WERI-Rb-1 (cell line): Measurements from ENCODE around the gene POLR1A.

ENCODE experiments used
- DNase-seq: peaks from one replicate; pipeline ENCODE4 v3.0.0-alpha.2; 2020
- H3K27ac ChIP-seq: fragments of 250-450 bp; sonication (Bioruptor Pico); 2 replicates; pipeline ENCODE4 v1.5.1; 2020; ENCODE audit warnings: mild to moderate bottlenecking, moderate library complexity
- H3K27me3 ChIP-seq: fragments of 250-450 bp; sonication (Bioruptor Pico); 2 replicates; pipeline ENCODE4 v1.5.1; 2021; ENCODE audit warnings: mild to moderate bottlenecking, low read depth, moderate library complexity; ENCODE audit not compliant: insufficient read depth, severe bottlenecking
- H3K36me3 ChIP-seq: fragments of 250-450 bp; sonication (Bioruptor Pico); 2 replicates; pipeline ENCODE4 v1.5.1; 2020; ENCODE audit warnings: mild to moderate bottlenecking, moderate library complexity
- H3K4me3 ChIP-seq: 2 replicates; pipeline ENCODE4 v1.5.1; 2011; ENCODE audit warnings: low read depth, mild to moderate bottlenecking, control low read depth, low read length
- H3K9me3 ChIP-seq: fragments of 250-450 bp; sonication (Bioruptor Pico); 2 replicates; pipeline ENCODE4 v1.5.1; 2021; ENCODE audit warnings: mild to moderate bottlenecking, moderate library complexity; ENCODE audit not compliant: severe bottlenecking
- TF ChIP-seq, protein P1 (sequence below): IDR thresholded peaks from 2 replicates; pipeline ENCODE4 v1.5.1; 2011; ENCODE audit warnings: low read depth, mild to moderate bottlenecking, control low read depth, inconsistent platforms, low read length

The POLR1A gene

DNA sequence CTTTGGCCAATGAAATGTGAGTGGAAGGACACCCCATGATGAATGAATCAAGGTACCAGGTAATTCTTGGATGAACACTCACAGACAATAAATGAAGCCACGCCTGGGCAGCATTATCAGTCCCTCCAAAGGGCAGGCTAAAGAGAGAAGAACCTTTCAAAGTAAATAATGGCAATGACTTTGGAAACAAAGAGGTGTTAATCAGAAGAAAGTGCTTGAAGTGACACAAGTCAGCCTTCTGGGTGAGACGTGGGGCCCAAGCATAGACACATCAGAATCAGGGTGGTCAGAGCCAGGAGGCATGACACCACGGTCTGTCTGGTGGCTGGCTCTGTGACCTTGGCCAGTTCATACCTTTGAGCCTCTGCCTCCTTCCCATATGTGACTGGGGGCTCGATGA is 103.3 kb downstream of the POLR1A start:
- peaks cover 10% of the 10 kb centered on the region for H3K9me3 ChIP-seq
- no peak overlapping the region for H3K27ac ChIP-seq
- H3K4me3 ChIP-seq, result no peak overlapping the region
- no peak for DNase-seq
- TF ChIP-seq, protein P1, sequence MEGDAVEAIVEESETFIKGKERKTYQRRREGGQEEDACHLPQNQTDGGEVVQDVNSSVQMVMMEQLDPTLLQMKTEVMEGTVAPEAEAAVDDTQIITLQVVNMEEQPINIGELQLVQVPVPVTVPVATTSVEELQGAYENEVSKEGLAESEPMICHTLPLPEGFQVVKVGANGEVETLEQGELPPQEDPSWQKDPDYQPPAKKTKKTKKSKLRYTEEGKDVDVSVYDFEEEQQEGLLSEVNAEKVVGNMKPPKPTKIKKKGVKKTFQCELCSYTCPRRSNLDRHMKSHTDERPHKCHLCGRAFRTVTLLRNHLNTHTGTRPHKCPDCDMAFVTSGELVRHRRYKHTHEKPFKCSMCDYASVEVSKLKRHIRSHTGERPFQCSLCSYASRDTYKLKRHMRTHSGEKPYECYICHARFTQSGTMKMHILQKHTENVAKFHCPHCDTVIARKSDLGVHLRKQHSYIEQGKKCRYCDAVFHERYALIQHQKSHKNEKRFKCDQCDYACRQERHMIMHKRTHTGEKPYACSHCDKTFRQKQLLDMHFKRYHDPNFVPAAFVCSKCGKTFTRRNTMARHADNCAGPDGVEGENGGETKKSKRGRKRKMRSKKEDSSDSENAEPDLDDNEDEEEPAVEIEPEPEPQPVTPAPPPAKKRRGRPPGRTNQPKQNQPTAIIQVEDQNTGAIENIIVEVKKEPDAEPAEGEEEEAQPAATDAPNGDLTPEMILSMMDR, result no peak
- H3K36me3 ChIP-seq, result no peaks in the 10 kb centered on the region
- H3K27me3 ChIP-seq, result no peaks in the 10 kb centered on the region

DNA sequence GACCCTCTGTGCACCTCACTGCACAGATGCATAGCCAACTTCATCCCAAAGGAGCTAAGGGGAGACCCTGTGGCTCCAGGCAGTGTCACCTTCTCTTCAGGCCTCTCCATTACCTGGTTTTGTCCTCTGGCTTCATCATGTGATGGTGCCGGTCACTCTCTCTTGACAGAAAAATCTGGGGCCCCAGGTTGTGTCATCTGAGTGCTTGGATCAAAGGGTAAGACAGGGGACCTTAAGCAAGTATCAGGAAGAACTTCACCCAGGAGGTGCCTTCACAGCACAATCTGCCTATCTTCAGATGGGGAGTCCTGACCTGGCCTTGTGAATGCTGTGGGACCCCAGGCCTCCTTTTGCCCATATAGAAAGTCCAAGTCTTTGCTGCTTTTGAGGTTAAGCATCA is 104.4 kb downstream of the POLR1A start:
- Histone ChIP-seq H3K36me3 (no peaks in the 10 kb centered on the region), H3K9me3 (peaks cover 6% of the 10 kb centered on the region), H3K27ac (no peak overlapping the region), H3K4me3 (no peak overlapping the region), H3K27me3 (no peaks in the 10 kb centered on the region)
- TF ChIP-seq, protein P1, result no peak
- no peak for DNase-seq

DNA sequence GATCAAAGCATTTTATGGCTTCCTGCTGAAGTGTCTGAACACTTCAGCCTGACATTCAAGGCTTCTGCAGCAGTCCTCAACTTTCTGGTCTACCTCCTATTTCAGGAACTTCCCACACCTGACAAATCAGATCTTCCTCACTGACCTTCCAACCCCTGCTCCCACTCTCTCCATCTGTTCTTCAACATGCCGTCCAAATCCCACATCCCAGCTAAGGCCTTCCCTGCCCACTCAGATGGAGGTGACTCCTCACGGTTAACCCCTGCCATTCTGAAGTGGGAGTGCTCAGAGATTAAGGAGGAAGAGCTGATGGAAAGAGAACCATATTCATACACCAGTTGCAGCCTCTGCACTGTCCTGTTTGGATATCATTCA is 104.8 kb downstream of the POLR1A start:
- no peak for DNase-seq
- no peaks in the 10 kb centered on the region for H3K27me3 ChIP-seq

DNA sequence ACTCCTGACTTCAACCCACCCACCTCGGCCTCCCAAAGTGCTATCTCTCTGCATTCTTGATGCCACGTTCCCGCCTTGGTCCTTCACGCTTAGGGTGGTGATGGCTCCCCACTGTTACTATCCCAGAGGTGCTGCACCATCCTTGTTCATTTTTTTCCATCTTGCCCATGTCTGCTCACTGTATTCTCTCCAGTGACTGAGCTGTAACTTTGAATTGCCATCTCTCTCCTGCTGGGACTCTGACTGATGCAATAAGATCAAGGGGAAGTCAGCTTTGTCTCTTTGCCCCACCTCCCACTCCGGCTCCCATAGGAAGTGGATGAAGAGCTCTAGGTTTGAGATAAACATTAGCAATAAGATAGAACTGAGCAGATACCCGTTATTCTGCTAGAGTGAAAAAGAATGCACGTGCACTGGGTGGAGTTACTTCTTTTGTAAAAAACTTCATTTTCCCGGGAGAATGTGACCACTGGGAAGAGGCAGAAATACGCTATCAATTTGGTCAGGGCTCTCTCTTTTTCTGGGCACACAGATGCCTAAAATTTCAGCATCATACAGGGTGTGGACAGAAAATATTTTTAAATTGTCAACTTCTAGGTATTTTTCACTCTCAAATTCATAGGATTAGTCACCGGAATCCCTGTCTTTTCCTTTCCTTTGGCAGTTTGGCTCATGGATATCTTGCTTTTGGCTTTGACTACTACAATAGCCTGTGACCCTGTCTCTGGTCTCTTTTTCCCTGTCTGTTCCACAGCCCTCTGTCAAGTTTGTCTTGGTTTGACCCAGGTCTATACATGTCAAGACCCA is 105.4 kb downstream of the POLR1A start:
- no peaks in the 10 kb centered on the region for H3K27me3 ChIP-seq
- no peak for DNase-seq
- no peaks in the 10 kb centered on the region for H3K36me3 ChIP-seq
- H3K4me3 ChIP-seq, result no peak overlapping the region
- H3K9me3 ChIP-seq, result no peaks in the 10 kb centered on the region
- TF ChIP-seq, protein P1, result no peak
- H3K27ac ChIP-seq, result no peak overlapping the region

More for the DNA sequence above, 104.8 kb downstream of the POLR1A start:
- TF ChIP-seq, protein P1, result no peak
- H3K9me3 ChIP-seq, result peaks cover 2% of the 10 kb centered on the region
- H3K27ac ChIP-seq, result no peak overlapping the region
- H3K36me3 ChIP-seq, result no peaks in the 10 kb centered on the region
- H3K4me3 ChIP-seq, result no peak overlapping the region

DNA sequence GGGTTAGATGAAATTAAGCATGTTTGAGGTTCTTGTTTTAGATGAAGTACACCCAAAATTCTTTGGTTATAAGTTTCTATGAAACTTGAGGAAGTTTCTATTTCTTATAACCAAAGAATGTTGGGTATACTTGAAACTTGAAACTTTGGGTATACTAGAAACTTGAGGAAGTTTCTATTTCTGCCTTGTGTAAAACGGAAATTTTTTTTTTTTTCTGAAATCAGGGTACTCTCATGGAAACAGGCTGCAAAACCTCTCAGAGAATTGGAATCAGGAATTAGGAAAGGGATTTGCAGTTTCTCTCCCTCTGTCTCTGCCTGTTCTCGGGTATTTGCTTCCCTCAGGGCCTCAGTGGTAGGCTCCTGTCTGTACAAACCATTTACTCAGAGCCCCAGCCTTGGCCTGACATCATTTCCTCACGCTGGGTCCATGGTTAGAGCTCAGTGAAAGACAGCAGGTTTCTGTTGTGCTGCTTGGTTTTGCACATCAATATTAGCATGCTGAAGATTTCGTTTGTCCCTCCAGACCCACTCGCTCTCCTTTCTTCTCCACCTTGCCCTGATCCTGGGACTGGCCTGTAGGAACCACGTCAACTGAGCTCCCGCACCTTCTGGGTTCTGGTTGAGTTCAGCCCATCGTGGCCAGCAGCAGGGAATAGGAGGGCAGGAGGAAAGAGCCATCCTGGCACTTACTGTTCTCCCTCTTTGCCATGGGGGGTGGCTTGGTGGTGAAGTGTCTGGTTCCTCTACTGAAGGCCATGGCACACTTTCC is 106.4 kb downstream of the POLR1A start:
- no peak for DNase-seq
- H3K4me3 ChIP-seq, result no peak overlapping the region
- TF ChIP-seq, protein P1, result no peak
- no peaks in the 10 kb centered on the region for H3K27me3 ChIP-seq
- H3K27ac ChIP-seq, result no peak overlapping the region
- no peaks in the 10 kb centered on the region for H3K36me3 ChIP-seq
- H3K9me3 ChIP-seq, result no peaks in the 10 kb centered on the region
